ENCODE results near the gene PKD2L1. TPM values are rescaled to one million over a fixed set of nuclear protein-coding genes. Genes with fewer than 3 reads are reported as not detected.

PKD2L1 gene
- total RNA-seq, 2 experiments from 2014 or later, result 0.18 TPM; not detected in 1

- DNase-seq, result no peak
- Mint-ChIP-seq H3K27ac (peak overlapping the region; percentile 55), H3K4me1 (peaks cover 72% of the 10 kb centered on the region), H3K27me3 (no peaks in the 10 kb centered on the region), H3K4me3 (peak overlapping the region; percentile 96), H3K9me3 (no peaks in the 10 kb centered on the region), H3K36me3 (ENCODE audit: low read depth) (peaks cover 88% of the 10 kb centered on the region)
- ChIA-PET CTCF (interaction anchor here (0.7 to 17.3 kb wide), 8 partner anchors 12 to 157 kb away, joined by 3 to 220 read pairs (median 4); no protein-coding TSS in a partner anchor), POLR2A (interaction anchor here (0.7 to 1.9 kb wide), 4 partner anchors 12 to 23 kb away, joined by 3 to 7 read pairs (median 4); no protein-coding TSS in a partner anchor)
Observed at GRCh38 chr10:100350914-100351485, 21.0 kb upstream of the PKD2L1 start.

GRCh38 chr10:100349672-100350071 is 19.6 kb upstream of the PKD2L1 start:
- ChIA-PET POLR2A (interaction anchor here (0.8 to 6.9 kb wide), 8 partner anchors 21 to 186 kb away, joined by 3 to 105 read pairs (median 5); partner anchors contain the start of genes BLOC1S2 and HIF1AN), CTCF (interaction anchor here (1.1 to 17.3 kb wide), 8 partner anchors 11 to 162 kb away, joined by 3 to 220 read pairs (median 4); no protein-coding TSS in a partner anchor)
- H3K27ac Mint-ChIP-seq, result peak overlapping the region; percentile 4
- peaks cover 74% of the 10 kb centered on the region for H3K36me3 Mint-ChIP-seq (ENCODE audit: low read depth)
- no peaks in the 10 kb centered on the region for H3K27me3 Mint-ChIP-seq
- peak overlapping the region; percentile 96 for H3K4me3 Mint-ChIP-seq
- no peaks in the 10 kb centered on the region for H3K9me3 Mint-ChIP-seq
- peaks cover 70% of the 10 kb centered on the region for H3K4me1 Mint-ChIP-seq
- DNase-seq, result no peak

- DNase-seq, result no peak
- Mint-ChIP-seq H3K4me3 (peak overlapping the region; percentile 96), H3K36me3 (ENCODE audit: low read depth) (peaks cover 69% of the 10 kb centered on the region), H3K27ac (no peak overlapping the region), H3K4me1 (peaks cover 71% of the 10 kb centered on the region), H3K27me3 (no peaks in the 10 kb centered on the region), H3K9me3 (no peaks in the 10 kb centered on the region)
- CTCF ChIA-PET, result interaction anchor here (1.2 to 17.3 kb wide), 7 partner anchors 11 to 162 kb away, joined by 3 to 220 read pairs (median 5); no protein-coding TSS in a partner anchor
- POLR2A ChIA-PET, result interaction anchor here (0.8 to 6.9 kb wide), 9 partner anchors 21 to 187 kb away, joined by 3 to 105 read pairs (median 5); partner anchors contain the start of genes BLOC1S2 and HIF1AN
Observed at GRCh38 chr10:100349087-100349486, 19.1 kb upstream of the PKD2L1 start.

- CTCF ChIA-PET, result interaction anchor here (0.6 to 17.3 kb wide), 11 partner anchors 10 to 170 kb away, joined by 3 to 220 read pairs (median 5); no protein-coding TSS in a partner anchor
- peaks cover 62% of the 10 kb centered on the region for H3K36me3 Mint-ChIP-seq (ENCODE audit: low read depth)
- no peak for DNase-seq
- peak overlapping the region; percentile 72 for H3K27ac Mint-ChIP-seq
- no peaks in the 10 kb centered on the region for H3K9me3 Mint-ChIP-seq
- POLR2A ChIA-PET, result interaction anchor here (1.1 to 6.9 kb wide), 8 partner anchors 10 to 170 kb away, joined by 3 to 105 read pairs (median 4); partner anchors contain the start of gene BLOC1S2
- peak overlapping the region; percentile 96 for H3K4me3 Mint-ChIP-seq
- H3K4me1 Mint-ChIP-seq, result peaks cover 69% of the 10 kb centered on the region
- H3K27me3 Mint-ChIP-seq, result no peaks in the 10 kb centered on the region
Observed at GRCh38 chr10:100348389-100348927, 18.4 kb upstream of the PKD2L1 start.

- H3K4me1 Mint-ChIP-seq, result peaks cover 67% of the 10 kb centered on the region
- POLR2A ChIA-PET, result interaction anchor here (1.3 to 6.9 kb wide), 8 partner anchors 9 to 180 kb away, joined by 3 to 105 read pairs (median 8); no protein-coding TSS in a partner anchor
- DNase-seq, result no peak
- no peaks in the 10 kb centered on the region for H3K27me3 Mint-ChIP-seq
- no peaks in the 10 kb centered on the region for H3K9me3 Mint-ChIP-seq
- H3K4me3 Mint-ChIP-seq, result peak overlapping the region; percentile 96
- peak overlapping the region; percentile 72 for H3K27ac Mint-ChIP-seq
- CTCF ChIA-PET, result interaction anchor here (0.6 to 17.3 kb wide), 12 partner anchors 16 to 188 kb away, joined by 3 to 220 read pairs (median 8); partner anchors contain the start of gene HIF1AN
- H3K36me3 Mint-ChIP-seq (ENCODE audit: low read depth), result peaks cover 55% of the 10 kb centered on the region
Observed at GRCh38 chr10:100347568-100348195, 17.7 kb upstream of the PKD2L1 start.

- Mint-ChIP-seq H3K9me3 (no peaks in the 10 kb centered on the region), H3K4me1 (peaks cover 65% of the 10 kb centered on the region), H3K36me3 (ENCODE audit: low read depth) (peaks cover 47% of the 10 kb centered on the region), H3K4me3 (peak within 1 kb of the TSS; percentile 96), H3K27me3 (no peaks in the 10 kb centered on the region), H3K27ac (peak within 1 kb of the TSS; percentile 74)
- CTCF ChIA-PET, result interaction anchor here (0.8 to 17.3 kb wide), 13 partner anchors 9 to 650 kb away, joined by 3 to 220 read pairs (median 7); partner anchors contain the start of gene HIF1AN
- peak; percentile 93 for DNase-seq
- POLR2A ChIA-PET, result interaction anchor here (0.6 to 6.9 kb wide), 14 partner anchors 18 to 181 kb away, joined by 3 to 105 read pairs (median 4); no protein-coding TSS in a partner anchor
Observed at GRCh38 chr10:100346765-100347567, 16.9 kb upstream of the PKD2L1 start, which contains the start of gene SCD. Gene SCD, plus strand, starts transcription at chr10:100347233. Its CDS starts 272 bp downstream, at chr10:100347505.

- peak overlapping the region; percentile 74 for H3K27ac Mint-ChIP-seq
- ChIA-PET CTCF (interaction anchor here (0.8 to 17.3 kb wide), 10 partner anchors 8 to 650 kb away, joined by 3 to 220 read pairs (median 6); partner anchors contain the start of gene HIF1AN), POLR2A (interaction anchor here (0.9 to 6.9 kb wide), 13 partner anchors 17 to 188 kb away, joined by 3 to 105 read pairs (median 3); no protein-coding TSS in a partner anchor)
- no peaks in the 10 kb centered on the region for H3K9me3 Mint-ChIP-seq
- H3K36me3 Mint-ChIP-seq (ENCODE audit: low read depth), result peaks cover 41% of the 10 kb centered on the region
- no peaks in the 10 kb centered on the region for H3K27me3 Mint-ChIP-seq
- H3K4me1 Mint-ChIP-seq, result peaks cover 59% of the 10 kb centered on the region
- peak; percentile 83 for DNase-seq
- peak overlapping the region; percentile 96 for H3K4me3 Mint-ChIP-seq
Observed at GRCh38 chr10:100346351-100346764, 16.3 kb upstream of the PKD2L1 start.

- Mint-ChIP-seq H3K4me3 (peak overlapping the region; percentile 96), H3K27me3 (no peaks in the 10 kb centered on the region), H3K36me3 (ENCODE audit: low read depth) (peaks cover 35% of the 10 kb centered on the region), H3K27ac (peak overlapping the region; percentile 74), H3K4me1 (peaks cover 53% of the 10 kb centered on the region), H3K9me3 (no peaks in the 10 kb centered on the region)
- POLR2A ChIA-PET, result interaction anchor here (0.5 to 6.9 kb wide), 10 partner anchors 25 to 188 kb away, joined by 3 to 105 read pairs (median 6); no protein-coding TSS in a partner anchor
- DNase-seq, result no peak
- CTCF ChIA-PET, result interaction anchor here (1.1 to 17.3 kb wide), 7 partner anchors 8 to 651 kb away, joined by 3 to 220 read pairs (median 18); no protein-coding TSS in a partner anchor
Observed at GRCh38 chr10:100345570-100346330, 15.7 kb upstream of the PKD2L1 start.

- peaks cover 21% of the 10 kb centered on the region for H3K36me3 Mint-ChIP-seq (ENCODE audit: low read depth)
- H3K9me3 Mint-ChIP-seq, result no peaks in the 10 kb centered on the region
- ChIA-PET CTCF (interaction anchor here (0.7 to 17.3 kb wide), 8 partner anchors 14 to 174 kb away, joined by 3 to 220 read pairs (median 20); no protein-coding TSS in a partner anchor), POLR2A (interaction anchor here (1.4 to 6.9 kb wide), 3 partner anchors 26 to 165 kb away, joined by 5 to 105 read pairs (median 64); no protein-coding TSS in a partner anchor)
- H3K27ac Mint-ChIP-seq, result no peak overlapping the region
- H3K4me3 Mint-ChIP-seq, result no peak overlapping the region
- H3K4me1 Mint-ChIP-seq, result peaks cover 40% of the 10 kb centered on the region
- no peak for DNase-seq
- H3K27me3 Mint-ChIP-seq, result no peaks in the 10 kb centered on the region
Observed at GRCh38 chr10:100344241-100344788, 14.3 kb upstream of the PKD2L1 start.

GRCh38 chr10:100342627-100342972 is 12.6 kb upstream of the PKD2L1 start:
- no peak overlapping the region for H3K27ac Mint-ChIP-seq

More at GRCh38 chr10:100342627-100342972, 12.6 kb upstream of the PKD2L1 start:
- Mint-ChIP-seq H3K27me3 (peaks cover 2% of the 10 kb centered on the region), H3K4me3 (no peak overlapping the region), H3K4me1 (peaks cover 30% of the 10 kb centered on the region), H3K36me3 (ENCODE audit: low read depth) (peaks cover 4% of the 10 kb centered on the region), H3K9me3 (no peaks in the 10 kb centered on the region)
- ChIA-PET POLR2A (interaction anchor here (1.2 kb wide), 1 partner anchor 167 kb away, joined by 3 read pairs; no protein-coding TSS in a partner anchor), CTCF (interaction anchor here (0.7 to 17.3 kb wide), 7 partner anchors 25 to 184 kb away, joined by 3 to 220 read pairs (median 4); no protein-coding TSS in a partner anchor)
- DNase-seq, result no peak
